ENCODE measurements around the gene ATP8A2.

ATP8A2 gene

DNA sequence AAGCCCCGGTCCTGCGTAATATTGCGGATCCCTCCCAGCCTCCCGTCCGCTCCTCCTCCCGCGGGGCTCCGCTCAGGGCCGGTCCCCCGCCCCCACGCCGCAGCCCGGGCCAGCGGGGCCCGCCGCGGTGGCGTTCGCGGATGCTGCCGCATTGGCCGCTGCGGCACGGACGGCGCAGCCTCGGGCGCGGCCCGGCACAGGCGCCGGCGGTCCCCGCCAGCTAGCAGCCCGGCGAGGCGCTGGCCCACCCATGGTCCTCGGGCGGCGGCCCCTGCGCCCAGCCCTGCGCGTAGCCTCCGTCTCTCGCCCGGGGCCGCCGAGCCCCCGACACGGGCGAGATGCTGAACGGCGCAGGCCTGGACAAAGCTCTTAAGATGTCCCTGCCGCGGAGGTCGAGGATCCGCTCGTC is at the start of gene ATP8A2:
TSS of gene ATP8A2 (plus strand) at position 100 of the 409 bp plus-strand sequence. CDS start at position 339, 239 bp downstream.
- no peak within 1 kb of the TSS for H3K4me3 ChIP-seq (replicated peaks; ENCODE audit: low read depth, low read length)
- TF ChIP-seq, protein P1, sequence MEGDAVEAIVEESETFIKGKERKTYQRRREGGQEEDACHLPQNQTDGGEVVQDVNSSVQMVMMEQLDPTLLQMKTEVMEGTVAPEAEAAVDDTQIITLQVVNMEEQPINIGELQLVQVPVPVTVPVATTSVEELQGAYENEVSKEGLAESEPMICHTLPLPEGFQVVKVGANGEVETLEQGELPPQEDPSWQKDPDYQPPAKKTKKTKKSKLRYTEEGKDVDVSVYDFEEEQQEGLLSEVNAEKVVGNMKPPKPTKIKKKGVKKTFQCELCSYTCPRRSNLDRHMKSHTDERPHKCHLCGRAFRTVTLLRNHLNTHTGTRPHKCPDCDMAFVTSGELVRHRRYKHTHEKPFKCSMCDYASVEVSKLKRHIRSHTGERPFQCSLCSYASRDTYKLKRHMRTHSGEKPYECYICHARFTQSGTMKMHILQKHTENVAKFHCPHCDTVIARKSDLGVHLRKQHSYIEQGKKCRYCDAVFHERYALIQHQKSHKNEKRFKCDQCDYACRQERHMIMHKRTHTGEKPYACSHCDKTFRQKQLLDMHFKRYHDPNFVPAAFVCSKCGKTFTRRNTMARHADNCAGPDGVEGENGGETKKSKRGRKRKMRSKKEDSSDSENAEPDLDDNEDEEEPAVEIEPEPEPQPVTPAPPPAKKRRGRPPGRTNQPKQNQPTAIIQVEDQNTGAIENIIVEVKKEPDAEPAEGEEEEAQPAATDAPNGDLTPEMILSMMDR (IDR thresholded peaks at IDR 0.05; ENCODE audit: insufficient read depth, low read length, poor library complexity, severe bottlenecking), result no peak
- H3K36me3 ChIP-seq (ENCODE audit: control insufficient read depth, insufficient read depth, low read length), result no peaks in the 10 kb centered on the region
- H3K27me3 ChIP-seq (replicated peaks; ENCODE audit: control insufficient read depth, insufficient read depth, low read length), result peaks cover 3% of the 10 kb centered on the region
- DNase-seq (ENCODE audit: extremely low read depth, insufficient read length), result no peak

DNA sequence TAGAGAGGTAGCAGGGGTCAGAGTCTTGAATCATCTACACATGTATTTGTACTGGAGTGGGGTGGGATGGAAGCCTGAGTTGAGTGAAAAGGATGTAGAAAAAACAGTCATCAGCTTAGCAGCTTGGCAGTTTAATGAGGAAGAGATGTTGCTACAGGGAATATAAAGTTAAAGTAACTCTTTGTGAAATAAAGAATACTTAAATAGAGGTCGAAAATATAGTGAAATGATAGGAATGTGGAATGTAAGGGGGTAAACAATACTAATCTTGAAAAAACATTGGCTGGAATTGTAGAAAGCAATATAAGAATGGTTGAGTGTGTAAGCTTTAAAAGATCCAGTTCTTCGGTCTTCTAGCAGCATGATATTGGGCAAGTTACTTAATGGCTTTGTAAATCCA is 47.7 kb upstream of the ATP8A2 start:
- no peak for DNase-seq (ENCODE audit: extremely low read depth, insufficient read length)
- H3K36me3 ChIP-seq (ENCODE audit: control insufficient read depth, insufficient read depth, low read length), result peaks cover 3% of the 10 kb centered on the region
- H3K27me3 ChIP-seq (replicated peaks; ENCODE audit: control insufficient read depth, insufficient read depth, low read length), result no peaks in the 10 kb centered on the region
- H3K4me3 ChIP-seq (replicated peaks; ENCODE audit: low read depth, low read length), result no peak overlapping the region
- TF ChIP-seq, protein P1 (IDR thresholded peaks at IDR 0.05; ENCODE audit: insufficient read depth, low read length, poor library complexity, severe bottlenecking), result no peak

DNA sequence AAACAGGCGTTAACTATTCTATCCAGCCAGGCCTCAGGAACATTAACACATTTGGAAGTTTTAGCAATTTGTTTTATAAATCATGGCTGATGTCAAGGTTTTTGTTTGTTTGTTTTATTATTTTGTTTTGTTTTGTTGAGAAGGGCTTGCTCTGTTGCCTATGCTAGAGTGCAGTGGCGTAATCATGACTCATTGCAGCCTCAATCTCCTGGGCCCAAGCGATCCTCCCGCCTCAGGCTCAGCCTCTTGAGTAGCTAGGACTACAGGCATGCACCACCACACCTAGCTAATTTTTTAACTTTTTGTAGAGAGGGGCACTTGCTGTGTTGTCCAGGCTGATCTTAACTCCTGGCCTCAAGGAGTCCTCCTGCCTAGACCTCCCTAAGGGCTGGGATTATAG is 42.1 kb upstream of the ATP8A2 start:
- TF ChIP-seq, protein P1 (IDR thresholded peaks at IDR 0.05; ENCODE audit: insufficient read depth, low read length, poor library complexity, severe bottlenecking), result no peak
- no peak for DNase-seq (ENCODE audit: extremely low read depth, insufficient read length)
- Histone ChIP-seq H3K4me3 (replicated peaks; ENCODE audit: low read depth, low read length) (no peak overlapping the region), H3K27me3 (replicated peaks; ENCODE audit: control insufficient read depth, insufficient read depth, low read length) (no peaks in the 10 kb centered on the region), H3K36me3 (ENCODE audit: control insufficient read depth, insufficient read depth, low read length) (peaks cover 9% of the 10 kb centered on the region)

DNA sequence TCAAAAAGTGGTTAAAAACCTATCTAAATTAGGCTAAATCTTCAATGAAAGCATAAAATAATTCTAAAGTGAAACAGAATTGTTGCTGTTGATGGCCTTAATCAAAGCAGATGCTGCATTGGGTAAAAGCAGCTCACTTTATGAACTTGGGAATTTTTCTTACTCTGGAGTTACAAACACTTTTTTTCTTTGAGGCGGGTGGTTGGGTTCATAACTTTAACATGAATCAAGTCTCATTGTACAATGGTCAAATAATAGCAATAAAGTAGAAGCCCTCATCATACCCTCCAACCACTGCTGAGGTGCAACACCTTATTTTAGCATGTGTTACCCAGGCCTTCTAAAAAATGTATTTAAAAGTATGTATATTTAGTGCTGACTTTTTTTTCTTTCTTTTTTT is 41.2 kb upstream of the ATP8A2 start:
- DNase-seq (ENCODE audit: extremely low read depth, insufficient read length), result no peak
- Histone ChIP-seq H3K36me3 (ENCODE audit: control insufficient read depth, insufficient read depth, low read length) (peaks cover 9% of the 10 kb centered on the region), H3K4me3 (replicated peaks; ENCODE audit: low read depth, low read length) (no peak overlapping the region), H3K27me3 (replicated peaks; ENCODE audit: control insufficient read depth, insufficient read depth, low read length) (no peaks in the 10 kb centered on the region)
- TF ChIP-seq, protein P1 (IDR thresholded peaks at IDR 0.05; ENCODE audit: insufficient read depth, low read length, poor library complexity, severe bottlenecking), result no peak

DNA sequence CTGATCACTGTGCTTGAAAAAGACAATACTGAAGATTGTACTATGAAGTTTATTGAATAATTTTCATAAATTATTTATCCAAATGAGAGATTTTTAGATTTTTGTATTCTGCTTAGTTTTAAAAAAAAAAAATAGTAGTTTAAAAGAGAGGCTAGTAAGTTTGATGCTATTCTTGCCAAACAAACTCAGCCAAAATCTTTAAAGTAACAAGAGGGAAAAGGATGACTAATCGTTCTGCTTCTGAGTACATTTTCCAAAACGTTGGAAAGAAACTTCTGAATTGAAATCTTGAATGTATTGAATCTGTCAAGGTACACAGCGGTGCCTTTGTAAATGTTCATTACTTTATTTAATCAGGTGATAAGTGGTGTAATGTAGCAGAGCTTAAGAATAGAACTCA is 35.9 kb upstream of the ATP8A2 start:
- no peaks in the 10 kb centered on the region for H3K27me3 ChIP-seq (replicated peaks; ENCODE audit: control insufficient read depth, insufficient read depth, low read length)
- no peak overlapping the region for H3K4me3 ChIP-seq (replicated peaks; ENCODE audit: low read depth, low read length)
- no peak for DNase-seq (ENCODE audit: extremely low read depth, insufficient read length)
- TF ChIP-seq, protein P1 (IDR thresholded peaks at IDR 0.05; ENCODE audit: insufficient read depth, low read length, poor library complexity, severe bottlenecking), result no peak
- peaks cover 5% of the 10 kb centered on the region for H3K36me3 ChIP-seq (ENCODE audit: control insufficient read depth, insufficient read depth, low read length)

DNA sequence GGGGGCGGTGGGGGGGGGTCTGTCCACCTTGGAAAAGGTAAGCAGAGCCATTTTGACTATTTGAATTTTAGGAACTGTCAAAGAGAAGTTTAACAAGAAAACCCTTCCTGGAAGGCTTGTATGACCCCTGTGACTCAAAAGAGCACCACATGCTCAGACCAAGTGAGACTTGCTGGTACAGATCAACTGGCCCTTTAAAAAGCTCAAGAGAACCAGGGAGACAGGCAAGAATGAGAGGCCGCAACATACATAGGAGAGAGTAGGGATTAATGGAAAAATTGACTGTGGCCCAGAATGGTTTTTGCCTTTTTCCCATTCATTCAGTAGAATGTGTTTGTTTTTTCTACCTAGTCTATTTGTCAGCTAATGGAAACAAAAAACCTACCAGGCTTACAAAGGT is 26.2 kb upstream of the ATP8A2 start:
- Histone ChIP-seq H3K27me3 (replicated peaks; ENCODE audit: control insufficient read depth, insufficient read depth, low read length) (no peaks in the 10 kb centered on the region), H3K36me3 (ENCODE audit: control insufficient read depth, insufficient read depth, low read length) (no peaks in the 10 kb centered on the region), H3K4me3 (replicated peaks; ENCODE audit: low read depth, low read length) (no peak overlapping the region)
- no peak for DNase-seq (ENCODE audit: extremely low read depth, insufficient read length)
- TF ChIP-seq, protein P1 (IDR thresholded peaks at IDR 0.05; ENCODE audit: insufficient read depth, low read length, poor library complexity, severe bottlenecking), result no peak

Data from GM06990 (cell line).